ENCODE measurements around the gene FPGS.
"Not testable (repeated sequence)": the region's sequence is repeated elsewhere in the genome, so short reads cannot be mapped to it uniquely, and the experiment has no call there.

The FPGS gene

GRCh38 chr9:127754099-127755060 lies 48.3 kb upstream of the FPGS start:
- TF ChIP-seq EZH2 (IDR thresholded peaks at IDR 0.05; ENCODE audit: borderline replicate concordance, low read length) = no peak
- TF ChIP-seq CTCF (IDR thresholded peaks at IDR 0.05; ENCODE audit: low read length) = no peak

GRCh38 chr9:127755061-127756060 lies 47.3 kb upstream of the FPGS start:
- Histone ChIP-seq H3K27ac (ENCODE audit: low read depth, low read length, poor library complexity, severe bottlenecking) (no peak overlapping the region), H3K4me1 (ENCODE audit: insufficient read depth, low read length, severe bottlenecking) (no peaks in the 10 kb centered on the region), H3K27me3 (ENCODE audit: insufficient read depth, low read length) (no peaks in the 10 kb centered on the region), H4K20me1 (ENCODE audit: insufficient read depth, low read length) (no peaks in the 10 kb centered on the region), H3K9me3 (ENCODE audit: low read length) (no peaks in the 10 kb centered on the region), H3K4me2 (ENCODE audit: low read length) (no peak overlapping the region), H3K79me2 (ENCODE audit: insufficient read depth, low read length) (no peaks in the 10 kb centered on the region), H3K36me3 (ENCODE audit: insufficient read depth, low read length) (no peaks in the 10 kb centered on the region; the same call in 1 of the 2 replicates), H2AFZ (ENCODE audit: low read length) (no peak overlapping the region), H3K9ac (ENCODE audit: low read length) (no peak overlapping the region), H3K9me2 (ENCODE audit: low read depth, low read length) (no peaks in the 10 kb centered on the region), H3F3A (ENCODE audit: insufficient read depth, low read length) (no peaks in the 10 kb centered on the region), H3K4me3 (ENCODE audit: low read depth, low read length, poor library complexity, severe bottlenecking) (no peak overlapping the region)
- TF ChIP-seq CTCF (IDR thresholded peaks at IDR 0.05; ENCODE audit: low read length) (no peak), EZH2 (IDR thresholded peaks at IDR 0.05; ENCODE audit: borderline replicate concordance, low read length) (no peak)

More at GRCh38 chr9:127754099-127755060, 48.3 kb upstream of the FPGS start:
- Histone ChIP-seq H3K36me3 (ENCODE audit: insufficient read depth, low read length) (peaks cover under 1% of the 10 kb centered on the region), H3K27me3 (ENCODE audit: insufficient read depth, low read length) (no peaks in the 10 kb centered on the region), H3F3A (ENCODE audit: insufficient read depth, low read length) (no peaks in the 10 kb centered on the region), H3K4me3 (ENCODE audit: low read depth, low read length, poor library complexity, severe bottlenecking) (no peak overlapping the region), H3K4me1 (ENCODE audit: insufficient read depth, low read length, severe bottlenecking) (no peaks in the 10 kb centered on the region), H3K27ac (ENCODE audit: low read depth, low read length, poor library complexity, severe bottlenecking) (no peak overlapping the region), H3K4me2 (ENCODE audit: low read length) (no peak overlapping the region), H3K9me2 (ENCODE audit: low read depth, low read length) (no peaks in the 10 kb centered on the region), H3K79me2 (ENCODE audit: insufficient read depth, low read length) (no peaks in the 10 kb centered on the region), H4K20me1 (ENCODE audit: insufficient read depth, low read length) (no peaks in the 10 kb centered on the region), H3K9me3 (ENCODE audit: low read length) (no peaks in the 10 kb centered on the region), H3K9ac (ENCODE audit: low read length) (no peak overlapping the region), H2AFZ (ENCODE audit: low read length) (no peak overlapping the region)

- Histone ChIP-seq H3K36me3 (ENCODE audit: insufficient read depth, low read length) (no peaks in the 10 kb centered on the region), H3K4me3 (ENCODE audit: low read depth, low read length, poor library complexity, severe bottlenecking) (no peak overlapping the region), H3K9me2 (ENCODE audit: low read depth, low read length) (no peaks in the 10 kb centered on the region), H3K4me1 (ENCODE audit: insufficient read depth, low read length, severe bottlenecking) (no peaks in the 10 kb centered on the region), H3K79me2 (ENCODE audit: insufficient read depth, low read length) (no peaks in the 10 kb centered on the region), H2AFZ (ENCODE audit: low read length) (no peak overlapping the region), H3K27ac (ENCODE audit: low read depth, low read length, poor library complexity, severe bottlenecking) (no peak overlapping the region), H3K9me3 (ENCODE audit: low read length) (no peaks in the 10 kb centered on the region), H3F3A (ENCODE audit: insufficient read depth, low read length) (no peaks in the 10 kb centered on the region), H3K27me3 (ENCODE audit: insufficient read depth, low read length) (no peaks in the 10 kb centered on the region), H3K9ac (ENCODE audit: low read length) (no peak overlapping the region), H3K4me2 (ENCODE audit: low read length) (no peak overlapping the region), H4K20me1 (ENCODE audit: insufficient read depth, low read length) (no peaks in the 10 kb centered on the region)
- TF ChIP-seq EZH2 (IDR thresholded peaks at IDR 0.05; ENCODE audit: borderline replicate concordance, low read length) = no peak
- TF ChIP-seq CTCF (IDR thresholded peaks at IDR 0.05; ENCODE audit: low read length) = no peak
Measured at GRCh38 chr9:127756233-127756632, 46.4 kb upstream of the FPGS start.

- H3K9ac ChIP-seq (ENCODE audit: low read length); H4K20me1 ChIP-seq (ENCODE audit: insufficient read depth, low read length); H3K27me3 ChIP-seq (ENCODE audit: insufficient read depth, low read length); H2AFZ ChIP-seq (ENCODE audit: low read length); H3K36me3 ChIP-seq (ENCODE audit: insufficient read depth, low read length); H3K9me3 ChIP-seq (ENCODE audit: low read length); H3K9me2 ChIP-seq (ENCODE audit: low read depth, low read length); H3K4me2 ChIP-seq (ENCODE audit: low read length); H3K4me3 ChIP-seq (ENCODE audit: low read depth, low read length, poor library complexity, severe bottlenecking); H3F3A ChIP-seq (ENCODE audit: insufficient read depth, low read length); H3K79me2 ChIP-seq (ENCODE audit: insufficient read depth, low read length); H3K4me1 ChIP-seq (ENCODE audit: insufficient read depth, low read length, severe bottlenecking); H3K27ac ChIP-seq (ENCODE audit: low read depth, low read length, poor library complexity, severe bottlenecking): not testable (repeated sequence)
Measured at GRCh38 chr9:127756776-127757175, 45.9 kb upstream of the FPGS start.
